Smooth muscle cell (in vitro differentiated cells): ENCODE data around the gene ANKRD6. TPM values are rescaled to one million over a fixed set of nuclear protein-coding genes. Genes with fewer than 3 reads are reported as not detected.

ENCODE experiments used
- DNase-seq: peaks from one replicate; lab custom pipeline; 2025; ENCODE audit not compliant: unreplicated experiment; lab: John Stamatoyannopoulos, UW
- H2AFZ ChIP-seq: fragments of 200-600 bp; sonication (generic); 2 replicates; pipeline ENCODE4 v1.6.0; 2016; ENCODE audit warnings: antibody characterized with exemption, low read depth, mild to moderate bottlenecking
- H3F3A ChIP-seq: fragments of 200-600 bp; sonication (generic); 2 replicates; pipeline ENCODE4 v1.6.0; 2017; ENCODE audit warnings: antibody characterized with exemption, low read depth
- H3K27ac ChIP-seq: fragments of 200-600 bp; sonication (generic); 2 replicates; pipeline ENCODE4 v1.5.1; 2016; ENCODE audit warnings: low read depth, mild to moderate bottlenecking
- H3K27me3 ChIP-seq: fragments of 200-600 bp; sonication (generic); 2 replicates; pipeline ENCODE4 v1.6.1; 2016; ENCODE audit warnings: low read depth, mild to moderate bottlenecking
- H3K36me3 ChIP-seq: fragments of 200-600 bp; sonication (generic); 2 replicates; pipeline ENCODE4 v1.5.1; 2016; ENCODE audit warnings: low read depth
- H3K4me1 ChIP-seq: fragments of 200-600 bp; sonication (generic); 2 replicates; pipeline ENCODE4 v1.5.1; 2016; ENCODE audit warnings: low read depth
- H3K4me2 ChIP-seq: fragments of 200-600 bp; sonication (generic); 2 replicates; pipeline ENCODE4 v1.6.0; 2016; ENCODE audit warnings: mild to moderate bottlenecking
- H3K4me3 ChIP-seq: fragments of 200-600 bp; sonication (generic); 2 replicates; pipeline ENCODE4 v1.5.1; 2016; ENCODE audit warnings: mild to moderate bottlenecking
- H3K79me2 ChIP-seq: fragments of 200-600 bp; sonication (generic); 2 replicates; pipeline ENCODE4 v1.6.0; 2016; ENCODE audit warnings: low read depth, mild to moderate bottlenecking
- H3K9ac ChIP-seq: fragments of 200-600 bp; sonication (generic); 2 replicates; pipeline ENCODE4 v1.6.0; 2016; ENCODE audit warnings: low read depth
- H3K9me3 ChIP-seq: fragments of 200-600 bp; sonication (generic); replicated peaks from 2 replicates; pipeline ENCODE4 v1.5.1; 2016; ENCODE audit warnings: low read depth
- H4K20me1 ChIP-seq: fragments of 200-600 bp; sonication (generic); 2 replicates; pipeline ENCODE4 v1.6.0; 2016; ENCODE audit warnings: low read depth
- WGBS: methylation state at CpG from one replicate; pipeline ENCODE4 v1.1.7; 2016; ENCODE audit warnings: low lambda C conversion rate; 5-methylcytosine and 5-hydroxymethylcytosine counted together
- polyA plus RNA-seq: library from polyadenylated mRNA; unstranded; fragments of >200 nt; fragmentation: Nextera tagmentation; extraction: Ambion mirVana; gene quantifications from 2 replicates; pipeline ENCODE4 v1.2.1, GENCODE V29; 2016
- small RNA-seq: library from RNA; depleted of rRNA; stranded (forward); fragments of <200 nt; gene quantifications from one replicate; pipeline ENCODE3, GENCODE V24; 2014
- total RNA-seq: library from RNA; depleted of rRNA; stranded (reverse); fragments of >200 nt; gene quantifications from 2 replicates; pipeline ENCODE4 v1.2.3, GENCODE V29; 2014
- TF ChIP-seq, protein P1 (sequence below): fragments of 200-600 bp; sonication (generic); IDR thresholded peaks from 2 replicates; pipeline ENCODE4 v1.5.1; 2017; ENCODE audit warnings: borderline replicate concordance, mild to moderate bottlenecking, antibody characterized with exemption; ENCODE audit not compliant: insufficient read depth, poor library complexity, severe bottlenecking

Gene ANKRD6
- total and polyA plus RNA-seq, 2 experiments from 2014 or later, result 5.2 to 10.7 TPM

DNA sequence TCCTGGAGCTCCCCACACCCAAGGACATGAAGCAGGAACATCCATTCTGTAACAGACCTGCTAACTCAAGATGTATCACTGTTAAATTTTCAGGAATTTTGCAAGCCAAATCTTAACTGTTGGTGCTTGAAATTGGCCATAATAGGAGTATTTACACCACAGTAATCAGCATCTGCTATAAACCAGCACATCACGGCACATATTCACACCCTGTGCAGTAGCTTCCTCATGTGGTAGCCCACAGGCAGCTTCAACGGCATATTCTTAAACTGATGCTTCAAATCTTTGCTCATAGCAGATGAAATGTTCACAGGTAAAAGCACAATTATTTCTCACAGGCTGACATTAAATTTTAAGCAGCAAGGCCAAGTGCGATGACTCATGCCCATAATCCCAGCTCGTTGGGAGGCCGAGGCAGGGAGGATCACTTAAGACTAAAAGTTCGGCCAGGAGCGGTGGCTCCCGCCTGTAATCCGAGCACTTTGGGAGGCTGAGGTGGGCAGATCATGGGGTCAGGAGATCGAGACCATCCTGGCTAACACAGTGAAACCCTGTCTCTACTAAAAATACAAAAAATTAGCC is 249.1 kb downstream of the ANKRD6 start:
- peaks cover 32% of the 10 kb centered on the region for H3K36me3 ChIP-seq
- H3K27ac ChIP-seq, result no peak overlapping the region
- DNase-seq, result no peak
- no peaks in the 10 kb centered on the region for H3K4me1 ChIP-seq
- WGBS, result 86% methylated on average over 10 of the region's 10 CpGs
- H2AFZ ChIP-seq, result no peak overlapping the region
- H3K27me3 ChIP-seq, result no peaks in the 10 kb centered on the region
- H3K9ac ChIP-seq, result no peak overlapping the region
- no peak overlapping the region for H3K4me3 ChIP-seq
- H3K79me2 ChIP-seq, result no peaks in the 10 kb centered on the region
- H3K9me3 ChIP-seq, result no peaks in the 10 kb centered on the region
- no peak overlapping the region for H3K4me2 ChIP-seq
- H3F3A ChIP-seq, result no peaks in the 10 kb centered on the region
- TF ChIP-seq, protein P1, sequence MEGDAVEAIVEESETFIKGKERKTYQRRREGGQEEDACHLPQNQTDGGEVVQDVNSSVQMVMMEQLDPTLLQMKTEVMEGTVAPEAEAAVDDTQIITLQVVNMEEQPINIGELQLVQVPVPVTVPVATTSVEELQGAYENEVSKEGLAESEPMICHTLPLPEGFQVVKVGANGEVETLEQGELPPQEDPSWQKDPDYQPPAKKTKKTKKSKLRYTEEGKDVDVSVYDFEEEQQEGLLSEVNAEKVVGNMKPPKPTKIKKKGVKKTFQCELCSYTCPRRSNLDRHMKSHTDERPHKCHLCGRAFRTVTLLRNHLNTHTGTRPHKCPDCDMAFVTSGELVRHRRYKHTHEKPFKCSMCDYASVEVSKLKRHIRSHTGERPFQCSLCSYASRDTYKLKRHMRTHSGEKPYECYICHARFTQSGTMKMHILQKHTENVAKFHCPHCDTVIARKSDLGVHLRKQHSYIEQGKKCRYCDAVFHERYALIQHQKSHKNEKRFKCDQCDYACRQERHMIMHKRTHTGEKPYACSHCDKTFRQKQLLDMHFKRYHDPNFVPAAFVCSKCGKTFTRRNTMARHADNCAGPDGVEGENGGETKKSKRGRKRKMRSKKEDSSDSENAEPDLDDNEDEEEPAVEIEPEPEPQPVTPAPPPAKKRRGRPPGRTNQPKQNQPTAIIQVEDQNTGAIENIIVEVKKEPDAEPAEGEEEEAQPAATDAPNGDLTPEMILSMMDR, result no peak
- H4K20me1 ChIP-seq, result no peaks in the 10 kb centered on the region

DNA sequence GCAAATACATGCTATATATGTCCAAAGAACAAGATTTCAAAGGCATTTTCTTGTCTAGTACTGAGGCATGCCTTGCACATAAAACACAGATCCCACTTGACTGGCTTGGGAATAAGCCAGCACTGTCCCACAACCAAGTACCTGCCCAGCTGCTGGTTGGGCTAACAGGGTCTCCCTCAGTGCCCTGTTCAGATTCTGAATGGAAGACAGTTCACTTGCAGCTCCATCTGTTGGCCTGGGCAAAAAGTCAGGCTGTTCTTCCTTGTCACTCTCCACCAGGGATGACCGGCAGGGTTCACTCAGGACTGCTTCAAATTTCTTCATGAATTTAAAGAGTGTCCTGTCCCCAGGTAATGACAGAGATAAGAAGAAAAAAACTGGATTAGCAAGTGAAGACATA is 250.0 kb downstream of the ANKRD6 start:
- 100% methylated on average over 1 of the region's 1 CpG for WGBS

More for the DNA sequence above, 250.0 kb downstream of the ANKRD6 start:
- Histone ChIP-seq H3K4me3 (no peak overlapping the region), H3K79me2 (no peaks in the 10 kb centered on the region), H3K4me2 (no peak overlapping the region), H3K36me3 (peaks cover 29% of the 10 kb centered on the region), H3K9me3 (no peaks in the 10 kb centered on the region), H2AFZ (no peak overlapping the region), H3K9ac (no peak overlapping the region), H3K4me1 (no peaks in the 10 kb centered on the region), H3F3A (no peaks in the 10 kb centered on the region), H4K20me1 (no peaks in the 10 kb centered on the region), H3K27me3 (no peaks in the 10 kb centered on the region), H3K27ac (no peak overlapping the region)
- no peak for DNase-seq
- TF ChIP-seq, protein P1, result no peak

Small RNA genes within 50 kb of the gene (small RNA-seq; reads per million reads assigned to genes)
- gene RN7SL11P, result not detected

Other genes with a start within 250 kb of the ANKRD6 start
- gene GABRR1, start 215.8 kb upstream of the ANKRD6 start, total RNA-seq, result 0.22 TPM in 1 of 2 replicates, not detected in the other
- gene GABRR1, start 215.8 kb upstream of the ANKRD6 start, polyA plus RNA-seq, result not detected in 2 replicates
- 0.49 and 3.2 TPM in 2 replicates for gene GABRR2, start 117.9 kb upstream of the ANKRD6 start, total RNA-seq
- 0.24 and 0.50 TPM in 2 replicates for gene GABRR2, start 117.9 kb upstream of the ANKRD6 start, polyA plus RNA-seq
- gene UBE2J1, start 80.4 kb upstream of the ANKRD6 start, total RNA-seq, result 130 and 131 TPM in 2 replicates
- gene UBE2J1, start 80.4 kb upstream of the ANKRD6 start, polyA plus RNA-seq, result 65.7 and 85.5 TPM in 2 replicates
- 2.7 and 3.5 TPM in 2 replicates for gene RRAGD, start 20.9 kb upstream of the ANKRD6 start, total RNA-seq
- gene RRAGD, start 20.9 kb upstream of the ANKRD6 start, polyA plus RNA-seq, result 1.2 and 1.9 TPM in 2 replicates
- 17.9 and 21.9 TPM in 2 replicates for gene LYRM2, start 205.6 kb downstream of the ANKRD6 start, total RNA-seq
- 35.5 and 37.0 TPM in 2 replicates for gene LYRM2, start 205.6 kb downstream of the ANKRD6 start, polyA plus RNA-seq